CD1c-positive myeloid dendritic cell (primary cell): ENCODE results near the gene ACE2.
"Not testable (repeated sequence)": the region's sequence is repeated elsewhere in the genome, so short reads cannot be mapped to it uniquely, and the experiment has no call there.

Experiments used
- DNase-seq: peaks from one replicate; pipeline ENCODE4 v3.0.0-alpha.2; 2016; ENCODE audit errors: extremely low spot score

ACE2 gene

GRCh38 chrX:15600745-15601144 lies at the start of gene ACE2:
ACE2 (minus strand) TSS chrX:15600960; CDS start chrX:15600911, 49 bp downstream.
- DNase-seq: no peak

GRCh38 chrX:15647510-15647909 lies 46.8 kb upstream of the ACE2 start:
- DNase-seq: not testable (repeated sequence)

- no peak for DNase-seq
These were observed 45.8 kb upstream of the ACE2 start for GRCh38 chrX:15646543-15646942.

GRCh38 chrX:15646031-15646430 lies 45.3 kb upstream of the ACE2 start:
- DNase-seq: no peak

GRCh38 chrX:15645266-15645665 lies 44.5 kb upstream of the ACE2 start:
- DNase-seq: no peak

GRCh38 chrX:15644560-15644872 lies 43.8 kb upstream of the ACE2 start:
- no peak for DNase-seq

GRCh38 chrX:15643786-15644559 lies 43.2 kb upstream of the ACE2 start:
- DNase-seq: no peak

- DNase-seq: no peak
These were observed 30.9 kb upstream of the ACE2 start for GRCh38 chrX:15631637-15632036.

GRCh38 chrX:15623054-15623453 lies 22.3 kb upstream of the ACE2 start:
- DNase-seq: no peak

GRCh38 chrX:15619053-15619755 lies 18.4 kb upstream of the ACE2 start:
- DNase-seq: no peak

GRCh38 chrX:15617111-15617510 lies 16.4 kb upstream of the ACE2 start:
- no peak for DNase-seq

- DNase-seq: no peak
These were observed 15.8 kb upstream of the ACE2 start for GRCh38 chrX:15616531-15616930.

- DNase-seq: no peak
These were observed 6.3 kb upstream of the ACE2 start for GRCh38 chrX:15607067-15607466.

- no peak for DNase-seq
These were observed 5.4 kb upstream of the ACE2 start for GRCh38 chrX:15606136-15606535.

- DNase-seq: no peak
These were observed 4.5 kb upstream of the ACE2 start for GRCh38 chrX:15605226-15605625.

- no peak for DNase-seq
These were observed 2.0 kb upstream of the ACE2 start for GRCh38 chrX:15602761-15603160.

GRCh38 chrX:15601932-15602331 lies 1.2 kb upstream of the ACE2 start:
- DNase-seq: no peak

GRCh38 chrX:15600049-15600448 lies 711 bp downstream of the ACE2 start:
- DNase-seq: no peak

- DNase-seq: no peak
These were observed 1.3 kb downstream of the ACE2 start for GRCh38 chrX:15599461-15599860.

- no peak for DNase-seq
These were observed 2.7 kb downstream of the ACE2 start for GRCh38 chrX:15598026-15598425.

- DNase-seq: no peak
These were observed 6.4 kb downstream of the ACE2 start for GRCh38 chrX:15594371-15594770.

GRCh38 chrX:15579778-15580747 lies 20.7 kb downstream of the ACE2 start:
- DNase-seq: no peak
